GM23338 (cell line): Measurements from ENCODE around the gene CELSR3. TPM values are rescaled to one million over a fixed set of nuclear protein-coding genes. Genes with fewer than 3 reads are reported as not detected.

Source experiments
- ATAC-seq: fragments of 200-7000 bp; cut with Tn5 transposase; 3 replicates; pipeline ENCODE4 v1.9.1; 2020
- DNase-seq: peaks from one replicate; pipeline ENCODE4 v3.0.0-alpha.2; 2015; ENCODE audit warnings: low spot score
- H2AFZ ChIP-seq: fragments of 200-600 bp; sonication (generic); 2 replicates; pipeline ENCODE4 v1.8.0; 2016; ENCODE audit warnings: antibody characterized with exemption, mild to moderate bottlenecking, moderate library complexity
- H3F3A ChIP-seq: fragments of 200-600 bp; sonication (generic); replicated peaks from 2 replicates; pipeline ENCODE4 v1.8.0; 2017; ENCODE audit warnings: antibody characterized with exemption, mixed run types, low read depth
- H3K27ac ChIP-seq: fragments of 200-600 bp; sonication (generic); 2 replicates; pipeline ENCODE4 v1.6.1; 2016; ENCODE audit warnings: low read depth
- H3K27me3 ChIP-seq: fragments of 200-600 bp; sonication (generic); 2 replicates; pipeline ENCODE4 v1.8.0; 2016; ENCODE audit warnings: mild to moderate bottlenecking, mixed run types, moderate library complexity; ENCODE audit not compliant: insufficient read depth
- H3K36me3 ChIP-seq: fragments of 200-600 bp; sonication (generic); 2 replicates; pipeline ENCODE4 v1.8.0; 2016; ENCODE audit warnings: mild to moderate bottlenecking; ENCODE audit not compliant: insufficient read depth
- H3K4me1 ChIP-seq: fragments of 200-600 bp; sonication (generic); 2 replicates; pipeline ENCODE4 v1.8.0; 2016; ENCODE audit warnings: mild to moderate bottlenecking, moderate library complexity; ENCODE audit not compliant: insufficient read depth
- H3K4me2 ChIP-seq: fragments of 200-600 bp; sonication (generic); 2 replicates; pipeline ENCODE4 v1.7.1; 2017; ENCODE audit warnings: mixed run types
- H3K4me3 ChIP-seq: fragments of 200-600 bp; sonication (generic); 2 replicates; pipeline ENCODE4 v1.6.1; 2016; ENCODE audit warnings: mixed run types
- H3K79me2 ChIP-seq: fragments of 200-600 bp; sonication (generic); replicated peaks from 2 replicates; pipeline ENCODE4 v1.8.0; 2017; ENCODE audit warnings: mild to moderate bottlenecking; ENCODE audit not compliant: insufficient read depth
- H3K9me2 ChIP-seq: fragments of 200-600 bp; sonication (generic); 2 replicates; pipeline ENCODE4 v1.8.0; 2017; ENCODE audit not compliant: insufficient read depth
- H4K20me1 ChIP-seq: fragments of 200-600 bp; sonication (generic); replicated peaks from 2 replicates; pipeline ENCODE4 v1.8.0; 2017; ENCODE audit warnings: mild to moderate bottlenecking; ENCODE audit not compliant: insufficient read depth
- H3K27ac Mint-ChIP-seq: 2 replicates; pipeline ENCODE4 v1.8.0; 2020; ENCODE audit warnings: inconsistent platforms, mild to moderate bottlenecking, moderate library complexity, mixed read lengths
- H3K27me3 Mint-ChIP-seq: 3 replicates; pipeline ENCODE4 v1.8.0; 2022; ENCODE audit warnings: low read depth, mild to moderate bottlenecking, moderate library complexity, mixed read lengths, inconsistent platforms; ENCODE audit not compliant: insufficient read depth, poor library complexity
- H3K36me3 Mint-ChIP-seq: 3 replicates; pipeline ENCODE4 v1.8.0; 2021; ENCODE audit warnings: low read depth, mild to moderate bottlenecking, inconsistent platforms, moderate library complexity, mixed read lengths
- H3K4me1 Mint-ChIP-seq: 3 replicates; pipeline ENCODE4 v1.8.0; 2020; ENCODE audit warnings: mild to moderate bottlenecking, inconsistent platforms, mixed read lengths
- H3K4me3 Mint-ChIP-seq: 3 replicates; pipeline ENCODE4 v1.8.0; 2021; ENCODE audit warnings: moderate library complexity, mild to moderate bottlenecking, inconsistent platforms, mixed read lengths
- H3K9me3 Mint-ChIP-seq: 3 replicates; pipeline ENCODE4 v1.8.0; 2020; ENCODE audit warnings: moderate library complexity, mild to moderate bottlenecking, inconsistent platforms, mixed read lengths
- CREB1 ChIP-seq: fragments of 250-450 bp; sonication (Bioruptor Pico); IDR thresholded peaks from 2 replicates; pipeline ENCODE4 v1.5.0; 2020; ENCODE audit warnings: low read depth, mild to moderate bottlenecking, moderate library complexity
- CTCF ChIP-seq, 2 experiments: fragments of 200-600 bp in 1 of 2; sonication (generic) in 1 of 2; conservative IDR thresholded peaks; 2 replicates each; pipeline versions ENCODE4 v1.5.1 to v1.6.1; 2016 to 2017; ENCODE audit warnings: antibody characterized with exemption in 2 of 2, low read depth in 2 of 2, mild to moderate bottlenecking in 2 of 2, moderate library complexity in 1 of 2
- ETS1 ChIP-seq: IDR thresholded peaks from 2 replicates; pipeline ENCODE4 v1.6.1; 2016; ENCODE audit warnings: antibody characterized with exemption
- EZH2 ChIP-seq: fragments of 200-600 bp; sonication (generic); IDR thresholded peaks from one replicate; pipeline ENCODE4 v1.8.0; 2017; ENCODE audit warnings: antibody characterized with exemption, mild to moderate bottlenecking, low read depth; ENCODE audit not compliant: unreplicated experiment
- EZH2phosphoT487 ChIP-seq: fragments of 200-600 bp; sonication (generic); IDR thresholded peaks from one replicate; pipeline ENCODE4 v1.8.1; 2018; ENCODE audit warnings: antibody characterized with exemption; ENCODE audit not compliant: unreplicated experiment
- JUNB ChIP-seq: IDR thresholded peaks from one replicate; pipeline ENCODE4 v1.6.1; 2016; ENCODE audit warnings: antibody characterized with exemption; ENCODE audit not compliant: unreplicated experiment
- NANOG ChIP-seq: IDR thresholded peaks from 2 replicates; pipeline ENCODE4 v1.6.1; 2016; ENCODE audit warnings: antibody characterized with exemption, borderline replicate concordance
- POLR2AphosphoS5 ChIP-seq: IDR thresholded peaks from 2 replicates; pipeline ENCODE4 v1.6.1; 2016; ENCODE audit warnings: antibody characterized with exemption, low read depth
- STAT1 ChIP-seq: IDR thresholded peaks from one replicate; pipeline ENCODE4 v1.6.1; 2016; ENCODE audit warnings: antibody characterized with exemption; ENCODE audit not compliant: unreplicated experiment
- ZNF114 ChIP-seq: fragments of 250-450 bp; sonication (Bioruptor Pico); IDR thresholded peaks from 2 replicates; pipeline ENCODE4 v1.5.0; 2020; ENCODE audit warnings: mild to moderate bottlenecking, moderate library complexity
- ZNF331 ChIP-seq: fragments of 250-450 bp; sonication (Bioruptor Pico); IDR thresholded peaks from 2 replicates; pipeline ENCODE4 v1.5.0; 2020; ENCODE audit warnings: low read depth, mild to moderate bottlenecking, moderate library complexity
- ZNF462 ChIP-seq: fragments of 250-450 bp; sonication (Bioruptor Pico); IDR thresholded peaks from 2 replicates; pipeline ENCODE4 v1.5.0; 2020; ENCODE audit warnings: mild to moderate bottlenecking, moderate library complexity
- polyA plus RNA-seq: library from polyadenylated mRNA; unstranded; fragments of >200 nt; fragmentation: Nextera tagmentation; extraction: Ambion mirVana; gene quantifications from 2 replicates; pipeline ENCODE4 v1.2.1, GENCODE V29; 2016
- total RNA-seq: library from RNA; depleted of rRNA; stranded (reverse); fragments of >200 nt; shearing (Covaris generic); gene quantifications from 2 replicates; pipeline ENCODE4 v1.2.3, GENCODE V29; 2014
- TF ChIP-seq, protein P1 (sequence below): IDR thresholded peaks from one replicate; pipeline ENCODE4 v1.6.1; 2018; ENCODE audit warnings: antibody characterized with exemption; ENCODE audit not compliant: unreplicated experiment

The CELSR3 gene
- total and polyA plus RNA-seq, 2 experiments from 2014 or later, result 7.5 to 33.3 TPM

GRCh38 chr3:48625600-48625999 lies 37.1 kb downstream of the CELSR3 start (continued):
- TF ChIP-seq CTCF (conservative IDR thresholded peaks at IDR 0.05; ENCODE audit: low read depth in 2 of 2) (no peak), POLR2AphosphoS5 (no peak), ZNF331 (CRISPR knock-in tag) (no peak), JUNB (no peak), CREB1 (CRISPR knock-in tag) (no peak), ETS1 (no peak), ZNF114 (no peak), EZH2phosphoT487 (no peak), EZH2 (no peak), NANOG (no peak), STAT1 (no peak)
- TF ChIP-seq, protein P1, sequence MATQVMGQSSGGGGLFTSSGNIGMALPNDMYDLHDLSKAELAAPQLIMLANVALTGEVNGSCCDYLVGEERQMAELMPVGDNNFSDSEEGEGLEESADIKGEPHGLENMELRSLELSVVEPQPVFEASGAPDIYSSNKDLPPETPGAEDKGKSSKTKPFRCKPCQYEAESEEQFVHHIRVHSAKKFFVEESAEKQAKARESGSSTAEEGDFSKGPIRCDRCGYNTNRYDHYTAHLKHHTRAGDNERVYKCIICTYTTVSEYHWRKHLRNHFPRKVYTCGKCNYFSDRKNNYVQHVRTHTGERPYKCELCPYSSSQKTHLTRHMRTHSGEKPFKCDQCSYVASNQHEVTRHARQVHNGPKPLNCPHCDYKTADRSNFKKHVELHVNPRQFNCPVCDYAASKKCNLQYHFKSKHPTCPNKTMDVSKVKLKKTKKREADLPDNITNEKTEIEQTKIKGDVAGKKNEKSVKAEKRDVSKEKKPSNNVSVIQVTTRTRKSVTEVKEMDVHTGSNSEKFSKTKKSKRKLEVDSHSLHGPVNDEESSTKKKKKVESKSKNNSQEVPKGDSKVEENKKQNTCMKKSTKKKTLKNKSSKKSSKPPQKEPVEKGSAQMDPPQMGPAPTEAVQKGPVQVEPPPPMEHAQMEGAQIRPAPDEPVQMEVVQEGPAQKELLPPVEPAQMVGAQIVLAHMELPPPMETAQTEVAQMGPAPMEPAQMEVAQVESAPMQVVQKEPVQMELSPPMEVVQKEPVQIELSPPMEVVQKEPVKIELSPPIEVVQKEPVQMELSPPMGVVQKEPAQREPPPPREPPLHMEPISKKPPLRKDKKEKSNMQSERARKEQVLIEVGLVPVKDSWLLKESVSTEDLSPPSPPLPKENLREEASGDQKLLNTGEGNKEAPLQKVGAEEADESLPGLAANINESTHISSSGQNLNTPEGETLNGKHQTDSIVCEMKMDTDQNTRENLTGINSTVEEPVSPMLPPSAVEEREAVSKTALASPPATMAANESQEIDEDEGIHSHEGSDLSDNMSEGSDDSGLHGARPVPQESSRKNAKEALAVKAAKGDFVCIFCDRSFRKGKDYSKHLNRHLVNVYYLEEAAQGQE, result no peak

DNA sequence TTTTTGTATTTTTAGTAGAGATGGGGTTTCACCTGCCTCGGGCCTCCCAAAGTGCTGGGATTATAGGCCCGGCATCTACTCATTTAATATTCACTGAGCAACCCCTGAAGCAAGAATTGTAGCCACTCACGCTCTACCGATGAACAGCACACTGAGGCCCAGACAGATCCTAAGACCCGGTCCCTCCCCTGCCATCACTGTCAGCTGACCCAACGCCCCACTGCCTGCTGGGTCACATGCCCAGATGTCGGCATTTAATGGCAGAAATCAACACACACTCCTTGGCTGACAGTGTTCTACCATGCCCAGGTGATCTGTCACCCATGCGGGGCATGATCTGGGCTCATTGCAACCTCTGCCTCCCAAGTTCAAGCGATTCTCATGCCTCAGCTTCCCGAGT lies 37.9 kb downstream of the CELSR3 start:
- H3K4me3 ChIP-seq, result no peak overlapping the region
- H4K20me1 ChIP-seq, result no peaks in the 10 kb centered on the region; the same call in 1 of the 2 replicates
- Mint-ChIP-seq H3K4me1 (peaks cover 15% of the 10 kb centered on the region; the same call in 2 of the 3 replicates), H3K27ac (no peak overlapping the region), H3K4me3 (no peak overlapping the region; the same call in 2 of the 3 replicates), H3K27me3 (peaks cover 7% of the 10 kb centered on the region), H3K36me3 (peaks cover 50% of the 10 kb centered on the region), H3K9me3 (no peaks in the 10 kb centered on the region)
- no peaks in the 10 kb centered on the region for H3K9me2 ChIP-seq
- no peaks in the 10 kb centered on the region for H3K27me3 ChIP-seq
- no peak for DNase-seq
- peaks cover 5% of the 10 kb centered on the region; the same call in 1 of the 2 replicates for H3F3A ChIP-seq
- peaks cover 7% of the 10 kb centered on the region; the same call in 1 of the 2 replicates for H3K36me3 ChIP-seq
- no peak overlapping the region for H2AFZ ChIP-seq
- no peak for ATAC-seq
- H3K79me2 ChIP-seq, result no peaks in the 10 kb centered on the region
- H3K4me1 ChIP-seq, result 0 out of 2 replicates have a peak, but pooled peaks cover 3% of the 10 kb centered on the region
- H3K4me2 ChIP-seq, result no peak overlapping the region
- H3K27ac ChIP-seq, result peak overlapping the region; percentile 51; the same call in 1 of the 2 replicates
- no peak for TF ChIP-seq NANOG
- TF ChIP-seq EZH2, result no peak
- no peak for TF ChIP-seq ZNF331 (CRISPR knock-in tag)
- no peak for TF ChIP-seq CREB1 (CRISPR knock-in tag)
- no peak for TF ChIP-seq POLR2AphosphoS5
- no peak for TF ChIP-seq ZNF462 (CRISPR knock-in tag)
